Tongue (tissue), 2 donors: ENCODE results near the gene ST6GALNAC3. TPM values are rescaled to one million over a fixed set of nuclear protein-coding genes. Genes with fewer than 3 reads are reported as not detected.

ENCODE experiments used
- DNase-seq: peaks from one replicate; pipeline ENCODE4 v3.0.0-alpha.2; 2015
- total RNA-seq: library from RNA; depleted of rRNA; stranded (reverse); fragments of >200 nt; gene quantifications from one replicate; pipeline ENCODE4 v1.2.3, GENCODE V29; 2014

The ST6GALNAC3 gene
- total RNA-seq, 1 donor from 2014 or later = 6.5 TPM

DNA sequence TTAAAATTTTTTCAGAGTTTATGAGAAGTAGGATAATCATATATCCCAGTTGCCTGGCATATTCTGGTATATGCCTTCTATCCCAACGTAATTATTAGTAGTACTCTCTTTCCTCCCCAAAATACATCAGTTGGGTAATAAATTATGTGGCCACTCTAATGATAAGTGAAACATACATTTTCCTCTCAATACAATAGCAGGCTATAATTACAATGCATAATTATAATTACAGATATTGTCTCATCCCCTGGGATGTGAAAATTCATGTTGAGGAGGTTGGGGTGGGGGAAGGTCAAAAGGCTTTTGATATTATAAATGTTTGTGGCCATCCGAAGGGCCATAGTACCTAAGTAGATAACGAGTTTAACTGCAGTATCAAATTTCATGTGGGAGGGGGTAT, 277.1 kb downstream of the ST6GALNAC3 start:
- no peak for DNase-seq

DNA sequence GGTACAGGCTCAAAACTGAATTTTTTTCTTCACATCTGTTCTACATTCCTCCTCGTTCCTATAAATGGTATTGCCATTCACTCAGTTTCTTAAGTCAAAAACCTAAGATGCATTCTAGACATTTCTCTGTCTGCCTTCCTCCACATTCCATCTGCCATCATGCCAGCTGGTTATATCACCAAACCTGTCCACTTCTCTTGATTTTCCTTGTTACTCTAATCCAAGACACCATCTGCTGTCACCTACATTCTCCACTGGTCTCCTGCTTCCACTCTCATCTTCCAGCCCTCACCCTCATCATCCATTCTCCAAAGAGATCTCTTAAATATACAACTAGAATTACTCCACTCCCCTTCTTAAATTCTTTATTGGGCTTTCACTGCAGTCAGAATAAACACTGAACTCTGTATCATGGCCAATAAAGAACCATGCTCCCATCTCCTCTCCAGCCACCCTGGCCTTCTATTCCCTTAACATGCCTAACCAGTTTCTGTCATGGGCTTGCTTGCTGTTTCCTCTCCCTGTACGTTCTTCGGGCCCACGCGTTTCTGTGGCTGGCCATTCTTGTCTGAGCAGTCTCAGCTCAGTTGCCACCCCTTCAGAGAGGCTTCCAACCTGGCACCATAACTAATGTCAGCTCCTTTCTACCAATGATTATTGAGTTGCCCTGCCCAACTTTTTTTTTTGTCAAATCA, 278.3 kb downstream of the ST6GALNAC3 start:
- DNase-seq = no peak

DNA sequence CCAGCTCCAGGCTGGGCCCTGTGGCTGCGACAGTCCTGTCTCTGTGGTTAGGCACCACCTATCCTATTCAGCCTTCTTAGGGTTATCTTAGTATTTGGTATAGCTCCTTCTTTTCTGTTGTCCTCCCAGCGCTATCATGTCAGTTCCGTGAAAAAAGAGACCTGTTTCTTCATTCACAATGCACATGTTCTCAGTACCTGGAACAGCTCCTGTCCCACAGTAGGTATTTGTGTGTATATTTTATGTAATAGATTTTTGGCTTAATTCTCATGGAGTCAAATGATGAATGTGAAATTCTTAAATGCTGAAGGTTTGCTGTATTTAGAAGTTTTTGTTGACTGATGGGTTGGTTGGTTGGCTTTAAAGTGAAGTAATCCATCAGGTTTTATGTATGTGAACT, 279.7 kb downstream of the ST6GALNAC3 start:
- no peak for DNase-seq

DNA sequence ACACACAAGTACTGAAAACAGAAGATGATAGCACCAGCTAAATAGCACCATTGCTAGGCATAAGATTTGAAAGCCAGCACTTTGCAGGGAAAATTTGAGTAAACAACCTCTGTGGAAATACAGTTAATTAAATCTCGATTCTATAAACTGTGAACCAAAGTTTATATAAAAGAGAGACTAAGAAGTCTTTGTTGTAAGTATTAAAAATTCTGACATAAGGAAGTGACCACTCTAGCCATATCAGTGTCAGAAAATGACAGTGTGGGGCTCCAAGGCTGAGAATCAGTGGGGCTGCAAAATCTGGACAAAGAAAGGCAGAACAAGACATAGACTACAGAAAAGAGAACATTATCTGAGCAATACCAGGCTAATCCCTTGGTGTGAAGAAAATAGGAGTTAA, 292.2 kb downstream of the ST6GALNAC3 start:
- DNase-seq = no peak

DNA sequence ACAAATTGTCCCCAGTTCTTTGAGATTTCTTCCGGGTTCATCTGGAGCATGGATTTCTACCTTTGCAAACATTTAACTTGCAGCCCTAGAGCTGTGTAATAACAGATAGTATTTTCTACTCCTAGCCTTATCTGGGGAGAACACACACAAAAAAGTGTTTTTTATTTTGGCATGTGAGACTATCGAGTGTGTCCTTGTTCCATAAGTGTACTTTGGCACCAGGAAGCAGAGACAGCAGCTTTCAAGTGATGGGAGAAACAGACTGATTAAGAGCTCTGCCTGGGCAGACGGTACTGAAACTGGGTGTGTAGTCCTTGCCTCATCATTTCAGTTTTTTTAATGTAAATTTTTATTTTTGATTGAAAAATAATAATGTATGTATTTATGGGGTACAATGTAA, 297.4 kb downstream of the ST6GALNAC3 start:
- no peak for DNase-seq

DNA sequence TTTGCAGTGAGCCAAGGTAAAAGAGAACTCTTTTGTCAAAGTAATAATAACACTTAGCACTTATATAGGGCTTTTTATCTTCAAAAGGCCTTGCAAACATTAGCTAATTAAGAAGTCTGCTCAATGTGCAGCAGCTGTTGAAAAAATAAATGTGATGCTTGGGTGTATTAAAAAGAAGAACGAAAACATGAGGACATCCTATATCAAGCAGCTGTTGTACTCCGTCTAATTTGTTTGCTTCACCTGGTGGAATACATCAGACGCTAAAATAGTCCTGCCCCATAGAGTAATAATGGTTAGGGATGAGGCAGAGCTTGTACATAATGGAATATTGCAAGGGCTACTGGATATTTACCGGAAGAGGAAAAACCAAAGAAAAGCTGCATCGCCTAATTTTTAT, 299.5 kb downstream of the ST6GALNAC3 start:
- peak; percentile 80 for DNase-seq

DNA sequence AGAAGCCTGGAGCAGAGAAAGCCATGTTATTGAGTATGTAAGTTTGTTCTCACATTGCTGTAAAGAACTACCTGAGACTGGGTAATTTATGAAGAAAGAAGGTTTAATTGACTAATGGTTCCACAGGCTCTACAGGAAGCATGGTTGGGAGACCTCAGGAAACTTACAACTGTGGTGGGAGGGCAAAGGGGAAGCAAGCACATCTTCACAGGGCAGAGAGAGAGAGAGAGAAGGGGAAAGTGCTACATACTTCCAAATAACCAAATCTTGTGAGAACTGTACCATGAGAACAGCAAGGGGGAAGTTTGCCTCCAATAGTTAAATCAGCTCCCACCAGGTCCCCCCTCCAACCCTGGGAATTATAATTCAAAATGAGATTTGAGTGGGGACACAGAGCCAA, 302.7 kb downstream of the ST6GALNAC3 start:
- no peak for DNase-seq

DNA sequence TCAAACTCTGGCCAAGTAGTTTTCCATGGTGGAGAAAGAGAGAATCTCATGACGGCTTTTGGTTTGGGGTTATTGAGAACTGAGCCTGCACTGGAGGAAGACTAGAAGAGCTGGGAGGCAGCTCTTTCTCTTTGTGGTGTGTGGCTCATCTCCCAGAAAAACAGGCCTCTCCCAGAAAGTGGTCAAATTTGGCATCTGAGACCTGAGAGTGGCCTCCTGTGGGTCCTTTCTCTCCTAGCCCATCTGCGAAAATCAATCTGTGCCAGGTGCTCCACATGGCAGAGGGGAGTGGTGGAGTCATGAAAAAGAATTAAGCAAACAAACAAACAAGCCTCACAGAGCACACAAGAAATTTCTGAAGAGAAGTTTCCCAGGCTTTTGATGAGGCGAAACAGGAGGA, 305.0 kb downstream of the ST6GALNAC3 start:
- DNase-seq = no peak

DNA sequence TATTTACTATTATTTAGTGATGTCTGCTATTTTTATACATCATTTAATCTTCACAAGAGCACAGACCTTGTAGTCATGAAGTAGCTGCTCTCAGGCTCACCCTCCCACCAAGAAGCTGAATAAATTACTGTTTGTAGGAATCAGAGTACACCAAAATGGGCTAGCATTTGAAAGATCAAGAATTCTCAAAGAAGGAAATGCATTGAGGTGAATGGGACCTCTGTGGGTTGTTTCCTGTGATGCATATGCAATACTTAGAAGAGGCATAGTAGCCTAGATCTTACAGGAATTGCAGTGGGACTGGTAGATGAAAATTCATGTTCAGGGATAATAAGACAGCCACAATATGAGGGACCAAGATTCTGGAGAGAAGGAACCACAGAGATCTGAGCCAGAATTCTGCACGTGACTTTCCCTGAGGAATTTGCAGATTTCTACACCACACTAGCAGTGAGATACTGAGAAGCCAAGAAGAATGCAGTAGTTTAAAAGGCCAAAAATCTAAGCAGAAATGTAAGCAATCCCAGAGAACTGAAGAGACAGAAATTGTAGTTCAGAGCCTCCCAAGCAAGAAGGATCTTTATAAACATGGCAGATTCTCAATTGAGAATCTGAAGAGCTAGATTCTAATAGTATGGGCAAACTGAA, 307.0 kb downstream of the ST6GALNAC3 start:
- DNase-seq = no peak

DNA sequence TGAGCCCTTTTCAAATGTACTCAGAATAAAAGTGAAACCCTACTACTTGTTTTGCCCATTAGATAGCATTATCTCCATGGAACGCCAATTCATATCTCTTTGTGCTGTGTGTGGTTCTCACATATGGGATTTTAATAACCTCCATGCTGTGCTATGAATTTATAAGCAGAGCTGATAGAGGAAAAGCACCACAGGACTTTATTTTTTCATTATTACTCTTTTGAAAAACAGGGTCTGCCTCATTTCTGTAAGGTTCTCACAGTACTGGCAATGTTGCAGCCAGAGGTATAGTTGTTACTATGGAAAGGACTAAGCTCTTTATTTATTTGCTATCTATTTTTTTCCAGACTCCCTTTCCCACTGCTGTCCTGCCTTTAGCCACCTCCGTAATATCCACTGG, 313.7 kb downstream of the ST6GALNAC3 start:
- DNase-seq = no peak

DNA sequence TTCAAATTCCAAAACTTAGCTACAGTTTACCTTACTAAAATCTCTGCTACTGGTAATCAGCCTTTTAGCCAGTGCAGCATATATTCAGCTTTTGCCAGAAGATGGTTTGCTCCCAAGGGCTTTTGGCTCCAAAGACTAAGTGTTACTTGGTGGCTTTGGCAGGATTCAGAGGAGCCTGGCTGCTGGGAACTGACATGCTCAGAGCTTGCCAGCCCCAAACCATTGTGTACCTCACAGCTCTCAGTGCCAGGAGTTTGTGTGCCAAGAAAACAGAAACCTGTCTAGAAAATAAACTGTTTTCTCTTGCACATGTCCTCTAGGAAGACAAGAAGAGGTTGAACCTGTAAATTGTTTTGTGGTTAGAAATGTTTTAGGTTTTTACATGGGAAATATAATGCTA, 315.9 kb downstream of the ST6GALNAC3 start:
- peak; percentile 30 for DNase-seq

DNA sequence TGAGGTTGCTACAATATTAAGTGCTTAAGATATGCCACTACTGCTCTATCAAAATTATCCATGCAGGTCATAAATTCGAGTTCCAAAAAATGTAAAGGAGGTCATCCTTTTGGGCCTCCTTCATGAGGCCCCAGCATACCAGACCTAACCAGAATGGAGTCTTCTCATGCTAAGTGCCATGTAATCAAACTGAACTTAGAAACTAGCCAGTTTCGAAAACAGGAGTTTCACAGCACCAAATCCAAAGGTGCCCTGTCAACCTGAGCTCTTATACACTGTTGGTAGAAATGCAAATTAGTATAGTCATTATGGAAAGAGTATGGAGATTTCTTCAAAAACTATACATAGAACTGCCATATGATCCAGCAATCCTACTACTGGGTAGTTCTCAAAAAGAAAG, 320.5 kb downstream of the ST6GALNAC3 start:
- no peak for DNase-seq

DNA sequence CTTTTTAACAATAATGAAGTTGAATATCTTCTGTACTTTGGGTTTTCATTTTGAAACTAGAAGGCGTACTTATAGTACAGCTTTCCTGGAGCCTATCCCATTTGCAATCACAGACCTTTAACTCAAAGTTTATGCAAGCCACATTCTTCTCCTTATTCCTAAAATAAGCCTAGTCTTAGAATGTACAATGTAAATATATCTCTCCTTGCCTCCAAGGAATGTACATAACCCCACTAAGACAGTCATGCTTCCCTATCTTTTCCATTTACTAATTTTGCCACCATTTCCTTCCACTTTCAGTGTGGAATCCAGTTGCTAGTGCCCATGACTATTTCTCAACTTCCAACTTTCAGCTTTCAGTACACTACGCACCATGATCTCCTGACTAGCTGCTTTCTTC, 327.6 kb downstream of the ST6GALNAC3 start:
- DNase-seq = no peak

DNA sequence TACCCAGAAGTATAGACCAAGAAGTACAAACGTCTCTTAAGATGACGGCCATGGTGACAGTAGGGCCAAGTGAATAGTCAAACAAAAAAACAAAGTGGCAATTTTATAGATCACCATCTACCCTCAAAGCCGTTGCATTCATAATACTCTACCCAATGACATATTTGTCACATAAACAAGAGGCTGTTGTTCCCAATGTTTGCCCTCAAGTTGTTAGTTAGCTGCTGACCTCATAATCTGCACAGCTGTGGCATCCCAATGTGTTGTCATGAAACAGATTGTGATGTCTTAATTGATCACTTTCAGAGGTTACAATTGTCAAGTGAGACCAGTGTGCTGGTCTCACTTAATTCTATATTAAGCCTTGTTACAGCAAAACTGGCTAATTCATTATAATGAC, 333.8 kb downstream of the ST6GALNAC3 start:
- DNase-seq = no peak

DNA sequence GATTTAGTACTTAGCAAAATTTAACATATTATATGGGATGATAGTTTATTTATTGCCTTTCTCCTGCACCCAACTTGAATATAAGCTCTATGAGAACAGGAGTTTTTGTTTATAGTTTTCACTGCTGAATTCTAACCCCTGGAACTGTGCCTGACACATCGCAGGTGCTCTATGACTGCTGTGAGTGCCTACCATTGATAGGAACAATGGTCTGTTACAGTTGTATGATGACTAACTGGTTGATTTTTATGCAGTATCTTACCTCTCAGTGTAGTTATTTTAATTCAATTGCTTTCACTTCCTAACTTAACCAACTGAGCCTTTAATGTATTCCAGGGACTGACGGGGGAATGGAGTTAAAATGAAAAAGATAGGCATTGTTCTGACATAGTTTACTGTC, 336.0 kb downstream of the ST6GALNAC3 start:
- no peak for DNase-seq

DNA sequence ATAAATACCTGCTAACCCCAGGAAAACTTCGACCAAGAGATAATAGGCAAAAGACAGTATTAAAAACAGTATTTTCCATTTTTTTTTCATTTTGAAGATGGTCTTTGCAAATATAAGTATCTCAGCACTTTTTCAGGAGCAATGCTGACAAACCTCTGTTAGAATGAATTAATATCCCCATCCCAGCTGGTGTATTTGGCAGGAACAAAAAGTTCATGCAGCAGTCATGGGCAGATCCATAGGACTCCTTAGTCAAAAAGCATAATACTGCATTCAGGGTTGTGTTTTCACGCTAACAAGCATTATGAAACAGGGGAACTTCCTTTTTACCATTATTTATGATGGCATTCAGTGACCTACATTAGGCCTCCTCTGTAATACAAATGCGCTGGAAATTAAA, 344.0 kb downstream of the ST6GALNAC3 start:
- DNase-seq = peak; percentile 44

DNA sequence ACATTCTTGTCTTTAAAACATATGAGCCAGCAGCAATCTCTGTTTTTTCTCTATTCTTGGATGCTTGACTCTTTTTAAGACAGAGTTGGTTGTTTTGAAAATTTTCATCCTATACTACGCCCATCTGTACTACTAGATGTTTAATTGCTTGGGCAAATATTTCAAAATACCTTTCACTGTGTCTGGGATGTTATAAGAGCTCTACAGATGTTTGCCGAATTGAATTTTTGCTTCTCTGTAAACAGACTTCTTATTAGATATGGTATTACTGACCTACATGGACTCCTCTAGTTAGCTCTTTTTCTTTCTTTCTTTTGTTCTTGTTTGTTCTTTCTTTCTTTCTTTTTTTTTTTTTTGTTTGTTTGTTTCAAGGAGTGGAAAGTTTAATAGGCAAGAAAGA, 345.1 kb downstream of the ST6GALNAC3 start:
- no peak for DNase-seq

DNA sequence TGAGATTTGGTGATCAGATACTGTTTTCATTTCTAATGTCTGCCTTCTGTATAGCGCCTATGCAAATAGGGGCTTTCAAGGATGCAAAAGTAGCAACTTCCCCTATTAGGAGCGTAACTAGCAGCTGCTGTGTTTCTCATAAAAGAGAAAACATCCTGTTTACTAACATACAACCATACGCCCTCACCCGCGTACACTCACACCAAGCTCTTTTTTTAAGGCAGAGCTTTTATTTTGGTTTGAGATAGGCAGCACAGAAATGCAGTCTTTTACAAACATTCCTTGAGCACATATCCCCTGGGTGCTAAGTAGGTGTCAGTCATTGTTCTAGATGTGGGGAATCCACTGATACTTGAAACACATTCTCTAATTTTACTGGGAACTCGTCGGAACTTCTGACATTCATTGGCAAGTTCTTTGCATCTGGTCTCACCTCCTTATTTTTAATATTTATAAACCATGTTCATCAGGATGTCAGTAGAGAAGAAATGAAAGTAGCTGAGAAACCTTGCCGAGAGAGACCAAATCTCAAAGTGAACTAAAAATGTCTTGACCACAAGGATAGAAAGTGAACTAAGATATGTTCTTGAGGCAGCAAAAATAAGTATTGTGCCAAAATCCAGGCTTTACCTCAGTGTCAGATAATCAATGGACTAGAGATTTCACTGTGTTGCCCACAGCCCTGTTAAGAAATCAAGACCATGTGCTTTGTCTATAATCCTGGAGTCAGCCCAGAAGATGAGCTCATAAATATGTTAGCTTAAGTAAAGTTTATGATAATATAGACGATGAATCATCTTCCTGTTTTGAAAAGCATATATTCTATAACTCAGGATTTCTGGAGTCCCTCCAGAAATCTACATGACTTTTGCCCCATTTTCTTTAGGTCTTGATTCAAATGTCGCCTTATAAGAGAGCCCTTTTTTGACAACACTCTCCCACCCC, 350.9 kb downstream of the ST6GALNAC3 start:
- peak; percentile 52 for DNase-seq

DNA sequence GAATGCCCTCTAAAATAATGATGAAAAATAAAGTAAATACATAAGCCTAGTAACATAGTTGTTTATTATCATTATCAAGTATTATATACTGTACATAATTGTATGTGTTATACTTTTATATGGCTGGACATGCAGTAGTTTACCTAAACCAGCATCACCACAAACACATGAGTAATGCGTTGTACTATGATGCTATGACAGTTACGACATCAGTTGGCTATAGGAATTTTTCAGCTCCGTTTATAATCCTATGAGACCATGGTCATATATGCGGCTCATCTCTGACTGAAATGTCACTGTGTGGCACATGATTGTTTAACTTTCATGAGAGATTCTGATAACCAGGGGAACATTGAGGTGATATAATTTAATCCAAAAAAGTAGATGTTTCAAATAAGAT, 352.1 kb downstream of the ST6GALNAC3 start:
- no peak for DNase-seq

DNA sequence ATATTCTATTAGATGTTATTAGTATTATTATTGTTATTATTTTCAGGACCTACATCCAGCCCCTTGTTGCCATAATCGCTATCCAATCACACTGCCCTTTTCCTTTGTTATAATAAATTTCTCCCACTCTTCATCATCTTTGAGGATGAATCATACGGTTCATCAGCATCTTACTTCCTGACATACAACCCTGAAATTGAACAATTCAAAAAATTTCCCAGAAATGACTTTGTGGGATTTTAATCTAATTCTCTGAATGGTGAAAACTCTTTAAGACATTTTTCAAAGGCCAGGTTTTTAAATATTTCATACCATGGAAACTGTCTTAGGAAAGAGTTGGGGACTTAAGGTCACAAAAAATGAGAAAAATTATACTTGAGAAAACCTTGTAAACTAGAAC, 353.5 kb downstream of the ST6GALNAC3 start:
- no peak for DNase-seq

DNA sequence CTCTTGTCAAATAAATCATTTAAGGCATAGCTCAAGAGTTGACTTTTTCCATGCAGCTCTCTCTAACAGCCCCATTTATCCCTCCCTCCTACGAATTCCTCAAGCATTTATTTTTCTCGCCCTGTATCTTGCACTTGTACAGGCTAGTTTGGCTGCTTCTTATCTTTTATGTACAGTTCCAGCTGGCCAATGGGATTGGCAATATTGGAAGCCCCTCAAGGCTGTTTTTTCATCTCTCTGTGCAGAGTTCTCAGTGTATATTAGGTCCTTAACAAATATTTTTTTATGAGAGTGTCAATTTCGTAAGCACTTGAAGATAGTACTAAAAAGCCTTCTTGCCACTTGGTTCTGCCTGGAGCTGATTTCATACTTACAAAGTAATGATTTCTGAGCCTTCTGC, 356.0 kb downstream of the ST6GALNAC3 start:
- no peak for DNase-seq

DNA sequence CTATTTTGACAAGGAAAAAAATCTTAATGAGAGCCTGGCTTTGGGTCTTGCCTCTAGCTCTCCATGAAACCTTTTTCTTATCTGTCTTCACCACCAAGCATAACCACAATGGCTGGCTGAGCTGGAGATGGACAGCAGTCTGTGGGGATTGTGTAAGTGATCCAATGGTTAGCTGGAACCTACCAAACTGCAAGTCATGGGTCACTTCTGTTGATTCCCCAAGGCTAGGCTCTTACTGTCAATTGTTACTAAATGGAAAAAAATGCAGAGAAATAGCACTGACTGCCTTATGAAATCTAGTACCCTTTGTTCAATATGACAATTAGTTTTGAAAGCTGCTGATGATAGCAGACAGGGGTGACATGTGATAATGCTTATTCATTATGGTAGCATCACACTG, 359.0 kb downstream of the ST6GALNAC3 start:
- no peak for DNase-seq

DNA sequence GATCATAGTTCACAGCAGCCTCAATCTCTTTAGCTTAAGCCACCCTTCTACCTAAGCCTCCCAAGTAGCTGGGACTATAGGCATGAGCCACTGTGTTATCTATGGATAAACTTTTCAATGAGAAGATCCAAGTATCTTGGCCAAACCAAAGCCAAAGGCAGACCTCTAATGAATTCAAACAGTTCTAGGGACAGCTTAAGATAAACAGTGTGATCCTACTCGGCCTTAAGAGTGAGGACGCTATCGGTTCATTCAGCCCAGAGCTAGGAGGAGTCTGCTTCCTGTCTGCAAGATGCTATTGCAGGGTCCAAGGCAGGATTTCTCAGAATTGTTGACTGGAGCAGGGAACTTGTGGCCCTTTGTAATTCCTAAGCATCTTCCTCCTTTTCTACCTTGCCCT, 368.7 kb downstream of the ST6GALNAC3 start:
- no peak for DNase-seq
